GM12892 (cell line): ENCODE data around the gene MYO7B.

ENCODE experiments used
- POLR2A ChIP-seq: IDR thresholded peaks from 2 replicates; pipeline ENCODE4 v1.6.1; 2011; ENCODE audit warnings: low read depth, low read length, control low read depth
- POLR2AphosphoS5 ChIP-seq: IDR thresholded peaks from 2 replicates; pipeline ENCODE4 v1.6.1; 2011; ENCODE audit warnings: low read depth, low read length, control low read depth

GRCh38 chr2:127619203-127619590 lies 83.7 kb downstream of the MYO7B start:
- TF ChIP-seq POLR2A (no peak), POLR2AphosphoS5 (no peak)
